AG04450 (cell line): Measurements from ENCODE around the gene GFPT2. TPM values are rescaled to one million over a fixed set of nuclear protein-coding genes. Genes with fewer than 3 reads are reported as not detected.

Source experiments
- CTCF ChIA-PET: fragments of 300-600, 350-600 bp; formaldehyde crosslinking; extraction: SDS; loops from one replicate; lab custom pipeline; 2022; ENCODE audit warnings: antibody characterized with exemption, inconsistent platforms; lab: Charles Lee
- POLR2A ChIA-PET: fragments of 350-600 bp; formaldehyde crosslinking; extraction: SDS; loops from one replicate; lab custom pipeline; 2021; ENCODE audit warnings: antibody characterized with exemption, inconsistent platforms; lab: Yijun Ruan, JAX
- DNase-seq: peaks from one replicate; pipeline ENCODE4 v3.0.0-alpha.2; 2011; ENCODE audit warnings: low read depth, low spot score
- H3K27ac ChIP-seq: one replicate; pipeline ENCODE4 v1.5.1; 2012; ENCODE audit warnings: low read depth, low read length, control low read depth
- H3K27me3 ChIP-seq: one replicate; pipeline ENCODE4 v1.6.0; 2012; ENCODE audit warnings: low read length; ENCODE audit not compliant: control insufficient read depth, insufficient read depth
- H3K4me3 ChIP-seq: 2 replicates; pipeline ENCODE4 v1.5.1; 2011; ENCODE audit warnings: mild to moderate bottlenecking, low read depth, low read length, control low read depth
- H3K9me3 ChIP-seq: 2 replicates; pipeline ENCODE4 v1.5.1; 2012; ENCODE audit warnings: low read length; ENCODE audit not compliant: control insufficient read depth, insufficient read depth
- CTCF ChIP-seq: IDR thresholded peaks from 2 replicates; pipeline ENCODE4 v1.5.1; 2011; ENCODE audit warnings: low read depth, low read length, control low read depth, inconsistent platforms
- polyA plus RNA-seq: library from polyadenylated mRNA; depleted of rRNA; stranded (reverse); fragments of >200 nt; gene quantifications from 2 replicates; pipeline ENCODE4 v1.2.3, GENCODE V29; 2011

GFPT2 gene
- polyA plus RNA-seq, 1 experiment = 15.1 TPM

GRCh38 chr5:180323160-180323559 is 30.0 kb downstream of the GFPT2 start:
- POLR2A ChIA-PET = no interaction called here

GRCh38 chr5:180318456-180319089 is 34.6 kb downstream of the GFPT2 start:
- no peak for DNase-seq
- ChIA-PET CTCF (interaction anchor here (0.6 to 1.3 kb wide), 4 partner anchors 23 to 403 kb away, joined by 3 to 4 read pairs (median 3); no protein-coding TSS in a partner anchor), POLR2A (no interaction called here)
- no peak overlapping the region for H3K4me3 ChIP-seq
- TF ChIP-seq CTCF = no peak
- no peak overlapping the region for H3K27ac ChIP-seq
- no peaks in the 10 kb centered on the region for H3K27me3 ChIP-seq
- no peaks in the 10 kb centered on the region; the same call in 1 of the 2 replicates for H3K9me3 ChIP-seq

More at GRCh38 chr5:180323160-180323559, 30.0 kb downstream of the GFPT2 start:
- H3K4me3 ChIP-seq = no peak overlapping the region
- CTCF ChIA-PET = interaction anchor here (2.5 kb wide), 1 partner anchor 29 kb away, joined by 11 read pairs; no protein-coding TSS in a partner anchor
- no peak overlapping the region for H3K27ac ChIP-seq
- no peaks in the 10 kb centered on the region for H3K27me3 ChIP-seq
- no peak for TF ChIP-seq CTCF
- no peaks in the 10 kb centered on the region; the same call in 1 of the 2 replicates for H3K9me3 ChIP-seq
- no peak for DNase-seq

GRCh38 chr5:180316586-180316985 is 36.5 kb downstream of the GFPT2 start:
- ChIA-PET CTCF (interaction anchor here (0.6 to 4.0 kb wide), 16 partner anchors 8 to 433 kb away, joined by 3 to 55 read pairs (median 4); partner anchors contain the start of gene GFPT2), POLR2A (no interaction called here)
- Histone ChIP-seq H3K9me3 (no peaks in the 10 kb centered on the region; the same call in 1 of the 2 replicates), H3K27me3 (no peaks in the 10 kb centered on the region), H3K4me3 (no peak overlapping the region), H3K27ac (no peak overlapping the region)
- no peak for TF ChIP-seq CTCF
- DNase-seq = no peak

- Histone ChIP-seq H3K9me3 (no peaks in the 10 kb centered on the region; the same call in 1 of the 2 replicates), H3K27ac (no peak overlapping the region), H3K4me3 (no peak overlapping the region), H3K27me3 (no peaks in the 10 kb centered on the region)
- no peak for DNase-seq
- TF ChIP-seq CTCF = peak; percentile 96
- POLR2A ChIA-PET = interaction anchor here (0.8 kb wide), 1 partner anchor 8 kb away, joined by 4 read pairs; no protein-coding TSS in a partner anchor
- CTCF ChIA-PET = interaction anchor here (0.6 to 4.0 kb wide), 26 partner anchors 9 to 987 kb away, joined by 3 to 55 read pairs (median 5); no protein-coding TSS in a partner anchor
These were observed 37.3 kb downstream of the GFPT2 start for GRCh38 chr5:180315762-180316212.
